ENCODE measurements around the gene DGUOK. TPM values are rescaled to one million over a fixed set of nuclear protein-coding genes. Genes with fewer than 3 reads are reported as not detected.
A peak's percentile ranks its signal among the peaks of the same experiment; 100 is the strongest.

Gene DGUOK
- total and polyA plus RNA-seq, 10 of the 15 experiments (the other 5 are each of a cell fraction or from before 2014, with no cell fraction given) = 64.4 to 234 (median 91.4) TPM

- TF ChIP-seq TARDBP (IDR thresholded peaks at IDR 0.05; ENCODE audit: borderline replicate concordance) (no peak), MTA2 (IDR thresholded peaks at IDR 0.05; ENCODE audit: low read depth) (no peak), ZNF687 (IDR thresholded peaks at IDR 0.05) (peak; percentile 84), MXI1 (IDR thresholded peaks at IDR 0.05; ENCODE audit: low read depth, low read length) (peak; percentile 72; the same call in 1 of the 2 replicates), ATF7 (IDR thresholded peaks at IDR 0.05; ENCODE audit: low read depth) (no peak), CBX3 (IDR thresholded peaks at IDR 0.05; ENCODE audit: borderline replicate concordance, low read depth) (no peak), NBN (IDR thresholded peaks at IDR 0.05) (peak; percentile 14; the same call in 1 of the 2 replicates), KDM1A (IDR thresholded peaks at IDR 0.05; ENCODE audit: borderline replicate concordance) (no peak), PAX8 (IDR thresholded peaks at IDR 0.05) (no peak), ZNF217 (IDR thresholded peaks at IDR 0.05) (no peak), MEF2B (IDR thresholded peaks at IDR 0.05; ENCODE audit: partially characterized antibody, poor library complexity, severe bottlenecking) (no peak), BRCA1 (IDR thresholded peaks at IDR 0.05; ENCODE audit: low read depth, low read length) (no peak), ZNF384 (IDR thresholded peaks at IDR 0.05; ENCODE audit: borderline replicate concordance, low read depth, low read length) (no peak), PML (IDR thresholded peaks at IDR 0.05; ENCODE audit: low read length) (no peak), TCF3 (IDR thresholded peaks at IDR 0.05; ENCODE audit: borderline replicate concordance, insufficient read depth, low read depth, low read length) (no peak), NFYA (IDR thresholded peaks at IDR 0.05; ENCODE audit: borderline replicate concordance, low read depth, low read length) (no peak), JUNB (IDR thresholded peaks at IDR 0.05) (no peak), ZNF24 (IDR thresholded peaks at IDR 0.05) (no peak), ZNF207 (IDR thresholded peaks at IDR 0.05; ENCODE audit: borderline replicate concordance) (no peak), MAX (IDR thresholded peaks at IDR 0.05; ENCODE audit: low read depth, low read length) (peak; percentile 59), GATAD2B (conservative IDR thresholded peaks at IDR 0.05; ENCODE audit: low read depth) (peak; percentile 92), RAD21 (IDR thresholded peaks at IDR 0.05; ENCODE audit: insufficient read depth, low read depth, low read length) (no peak), BACH1 (IDR thresholded peaks at IDR 0.05; ENCODE audit: borderline replicate concordance) (0 out of 2 replicates have a peak, but pooled peaks have one; percentile 65), NR2F1 (conservative IDR thresholded peaks at IDR 0.05) (peak; percentile 75), IKZF1 (conservative IDR thresholded peaks at IDR 0.05) (peak; percentile 70), FOXK2 (IDR thresholded peaks at IDR 0.05) (no peak)
Observed at GRCh38 chr2:73984203-73984921, 57.7 kb downstream of the DGUOK start, which contains the start of gene TET3 (continued).

All from GM12878 (cell line).